ENCODE measurements around the gene OBSCN. TPM values are rescaled to one million over a fixed set of nuclear protein-coding genes. Genes with fewer than 3 reads are reported as not detected.

OBSCN gene
- total and polyA plus RNA-seq, 2 of the 4 experiments (the other 2 are of a cell fraction), result 4.1 to 9.5 TPM

- Histone ChIP-seq H3K4ac (ENCODE audit: low read depth, low read length) (peak overlapping the region; percentile 78), H2AK5ac (ENCODE audit: low read depth, low read length) (peak overlapping the region; percentile 88; the same call in 1 of the 2 replicates), H2AK9ac (replicated peaks; ENCODE audit: low read depth, low read length, poor library complexity) (peak overlapping the region; percentile 99), H3K9ac (ENCODE audit: low read depth, low read length) (peak overlapping the region; percentile 87), H3K14ac (replicated peaks; ENCODE audit: low read depth, low read length) (peak overlapping the region; percentile 53), H3K9me3 (ENCODE audit: control insufficient read depth, insufficient read depth, low read length) (no peaks in the 10 kb centered on the region), H4K20me1 (ENCODE audit: insufficient read depth, low read length) (no peaks in the 10 kb centered on the region), H2BK120ac (ENCODE audit: low read depth, low read length) (peak overlapping the region; percentile 17; the same call in 1 of the 2 replicates), H2BK20ac (ENCODE audit: low read depth, low read length) (no peak overlapping the region), H3K18ac (ENCODE audit: low read depth, low read length) (peak overlapping the region; percentile 16; the same call in 1 of the 2 replicates), H3K9me1 (ENCODE audit: insufficient read depth, low read length) (peaks cover 14% of the 10 kb centered on the region; the same call in 1 of the 2 replicates), H3K4me3 (ENCODE audit: insufficient read depth, low read depth, low read length) (peak overlapping the region; percentile 54), H3K4me2 (ENCODE audit: low read depth, low read length) (peak overlapping the region; percentile 87), H4K5ac (ENCODE audit: low read depth, low read length) (peak overlapping the region; percentile 84), H3K4me1 (ENCODE audit: control insufficient read depth, insufficient read depth, low read length) (peaks cover 12% of the 10 kb centered on the region), H3K27me3 (ENCODE audit: control insufficient read depth, insufficient read depth, low read length) (no peaks in the 10 kb centered on the region), H4K8ac (ENCODE audit: low read depth in 2 of 2, low read length in 2 of 2) (peak overlapping the region; percentile 7 to 78; a peak in 3 of 4 replicates), H3K36me3 (ENCODE audit: control insufficient read depth, insufficient read depth, low read length) (0 out of 2 replicates have a peak, but pooled peaks cover 2% of the 10 kb centered on the region), H2BK15ac (ENCODE audit: low read depth, low read length) (peak overlapping the region; percentile 0; the same call in 1 of the 3 replicates), H3K27ac (ENCODE audit: insufficient read depth, low read length) (peak overlapping the region; percentile 84), H2BK5ac (ENCODE audit: low read depth, low read length, poor library complexity, severe bottlenecking) (peak overlapping the region; percentile 62), H2AFZ (replicated peaks; ENCODE audit: low read length, poor library complexity) (peak overlapping the region; percentile 98), H3K23ac (ENCODE audit: low read depth, low read length) (peak overlapping the region; percentile 25), H3K56ac (ENCODE audit: extremely low read depth, insufficient read depth, low read length) (no peak overlapping the region), H3K79me1 (ENCODE audit: low read depth in 1 of 2, low read length in 2 of 2) (peaks cover 10 to 35% of the 10 kb centered on the region in 2 experiments), H4K91ac (ENCODE audit: insufficient read depth, low read depth, low read length) (peak overlapping the region; percentile 30)
- WGBS, 2 experiments (ENCODE audit: extremely low coverage in 2 of 2, insufficient read length in 1 of 2), result 6% methylated on average over 2 of the region's 26 CpGs; no CpG with 5 or more reads in 1 of the 2 experiments
- POLR2A ChIA-PET (ENCODE audit: unreplicated experiment), result no interaction called here
- BruUV-seq (replicated peaks), result no TSS peak
- dilution Hi-C loops (cut with HindIII; ENCODE audit: low sequenced_read_pairs, unreplicated experiment), result no loop called here
- CTCF ChIA-PET, result interaction anchor here (0.7 to 0.9 kb wide), 2 partner anchors 12 to 34 kb away, joined by 3 read pairs; no protein-coding TSS in a partner anchor
- ATAC-seq (ENCODE audit: low read depth) (peak; percentile 5), DNase-seq (peak; percentile 74)
- in situ Hi-C loops (cut with MboI; ENCODE audit: low sequenced_read_pairs), result no loop called here
- intact Hi-C loops (cut with micrococcal nuclease), result no loop called here
- TF ChIP-seq POLR2A (IDR thresholded peaks at IDR 0.05; ENCODE audit: low read depth, low read length) (peak; percentile 36; the same call in 1 of the 2 replicates), USF2 (IDR thresholded peaks at IDR 0.05; ENCODE audit: low read depth, low read length) (peak; percentile 68), CTCF (conservative IDR thresholded peaks at IDR 0.05; ENCODE audit: low read depth, low read length) (peak; percentile 22; the same call in 1 of the 2 replicates), SMC3 (IDR thresholded peaks at IDR 0.05; ENCODE audit: low read depth, low read length) (no peak; the same call in 1 of the 2 replicates), BHLHE40 (IDR thresholded peaks at IDR 0.05; ENCODE audit: low read depth, low read length) (no peak), MAFK (IDR thresholded peaks at IDR 0.05; ENCODE audit: low read depth, low read length) (no peak), FOS (IDR thresholded peaks at IDR 0.05; ENCODE audit: low read depth, low read length) (peak; percentile 32; the same call in 1 of the 2 replicates), NFE2L2 (IDR thresholded peaks at IDR 0.05; ENCODE audit: low read depth, low read length) (peak; percentile 21; the same call in 1 of the 2 replicates), MAZ (IDR thresholded peaks at IDR 0.05; ENCODE audit: borderline replicate concordance, low read depth, low read length) (no peak)
These were observed 41.5 kb upstream of the OBSCN start for GRCh38 chr1:228166170-228166936.
